HG03045 (cell line): Measurements from ENCODE around the gene TXNRD1.
"Not testable (repeated sequence)": the region's sequence is repeated elsewhere in the genome, so short reads cannot be mapped to it uniquely, and the experiment has no call there.

ENCODE experiments used
- ATAC-seq: cut with Tn5 transposase; IDR thresholded peaks from one replicate; pipeline ENCODE4 v1.9.1; 2021; ENCODE audit warnings: mild to moderate bottlenecking, moderate library complexity; ENCODE audit not compliant: unreplicated experiment

Gene TXNRD1

GRCh38 chr12:104320627-104321024, 105.0 kb downstream of the TXNRD1 start:
- ATAC-seq, result no peak

GRCh38 chr12:104321949-104322348, 106.4 kb downstream of the TXNRD1 start:
- no peak for ATAC-seq

GRCh38 chr12:104322533-104322932, 107.0 kb downstream of the TXNRD1 start:
- not testable (repeated sequence) for ATAC-seq

- no peak for ATAC-seq
Observed at GRCh38 chr12:104323899-104324298, 108.3 kb downstream of the TXNRD1 start.

DNA sequence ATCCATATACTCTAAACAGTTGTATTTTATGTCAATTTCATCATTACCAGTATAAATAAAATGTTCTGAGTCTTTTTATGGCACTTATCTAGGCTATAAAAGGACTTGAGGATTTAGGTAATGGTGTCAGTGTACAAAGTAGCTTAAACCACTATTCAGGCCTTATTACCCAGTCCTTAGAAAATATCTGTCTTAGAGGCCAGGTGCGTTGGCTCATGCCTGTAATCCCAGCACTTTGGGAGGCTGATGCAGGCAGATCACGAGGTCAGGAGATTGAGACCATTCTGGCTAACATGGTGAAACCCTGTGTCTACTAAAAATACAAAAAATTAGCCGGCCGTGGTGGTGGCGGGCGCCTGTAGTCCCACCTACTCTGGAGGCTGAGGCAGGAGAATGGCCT, 112.7 kb downstream of the TXNRD1 start:
- not testable (repeated sequence) for ATAC-seq

DNA sequence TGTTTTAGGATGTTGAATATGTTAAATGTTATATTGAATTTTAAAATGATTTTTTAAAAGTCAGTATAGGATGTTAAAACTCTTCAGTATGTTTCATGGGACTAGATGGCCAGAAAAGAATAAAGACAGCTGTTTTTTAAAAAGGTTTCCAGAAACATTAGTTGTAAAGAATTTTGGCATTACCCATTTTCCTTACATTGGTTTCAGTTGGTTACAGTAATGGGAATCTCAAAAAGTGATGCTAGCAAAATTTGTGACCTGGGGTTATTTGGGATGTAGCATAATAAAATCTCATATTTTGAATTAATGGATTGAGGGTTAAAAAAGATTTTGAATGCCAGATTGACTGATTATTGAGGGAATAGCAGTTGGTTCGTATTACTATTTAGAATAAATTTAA, 113.2 kb downstream of the TXNRD1 start:
- no peak for ATAC-seq

DNA sequence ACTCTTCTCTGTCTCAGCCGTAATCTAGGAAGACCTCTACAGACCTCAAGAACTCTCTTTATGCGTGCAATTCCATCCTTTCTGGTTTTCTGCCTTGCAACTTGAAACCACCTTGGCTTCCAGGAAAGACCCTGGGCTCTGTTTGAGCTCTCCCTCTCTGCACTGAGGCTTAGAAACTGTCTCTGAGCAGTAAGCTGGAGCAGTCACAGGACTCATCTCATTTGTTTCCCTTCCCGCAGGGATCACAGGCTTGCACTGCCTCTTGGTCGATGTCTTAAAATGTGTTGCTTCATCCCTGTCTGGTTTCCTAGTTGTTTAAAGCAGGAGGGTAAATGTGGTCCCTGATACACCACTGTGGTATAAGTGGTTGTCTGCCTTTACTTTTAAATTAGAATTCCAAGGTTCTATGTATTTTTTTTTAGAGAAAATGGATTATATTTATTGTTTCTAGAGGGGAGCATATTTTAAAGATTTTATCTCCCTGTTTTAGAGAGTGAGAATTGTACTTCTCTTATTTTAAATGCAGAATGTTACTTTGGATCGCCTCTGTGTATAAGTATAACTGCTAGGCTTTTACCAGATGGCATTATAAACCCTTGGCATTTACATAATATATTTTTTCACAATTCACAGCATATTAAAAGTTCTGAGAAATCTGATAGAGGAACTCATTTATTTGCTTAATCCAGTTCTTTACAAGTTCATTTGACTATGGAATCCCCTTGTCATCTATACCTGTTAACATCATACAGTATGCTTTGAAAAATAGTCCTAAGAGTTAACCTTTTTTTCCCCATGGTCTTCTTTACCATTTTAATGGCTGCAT, 114.3 kb downstream of the TXNRD1 start:
- ATAC-seq, result no peak

GRCh38 chr12:104331376-104331775, 115.8 kb downstream of the TXNRD1 start:
- no peak for ATAC-seq

- ATAC-seq, result not testable (repeated sequence)
Observed at GRCh38 chr12:104332273-104332672, 116.7 kb downstream of the TXNRD1 start.

- no peak for ATAC-seq
Observed at GRCh38 chr12:104333692-104334255, 118.2 kb downstream of the TXNRD1 start.

DNA sequence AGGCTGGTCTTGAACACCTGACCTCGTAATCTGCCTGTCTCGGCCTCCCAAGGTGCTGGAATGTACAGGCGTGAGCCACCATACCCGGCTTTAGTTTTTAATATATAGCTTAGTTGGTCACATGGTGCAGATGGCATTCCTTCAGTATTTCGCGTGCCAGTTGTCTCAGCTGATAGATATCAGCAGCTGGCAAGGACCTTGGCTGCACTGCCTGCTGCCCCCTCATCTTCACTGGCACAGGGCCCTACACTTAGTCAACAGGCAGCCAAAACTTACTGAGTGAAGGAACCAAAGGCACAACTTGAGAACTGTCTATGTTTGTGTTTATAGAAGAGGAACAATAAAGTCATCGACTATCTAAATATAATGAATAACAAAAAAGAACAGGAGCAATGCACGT, 119.0 kb downstream of the TXNRD1 start:
- ATAC-seq, result no peak

- ATAC-seq, result no peak
Observed at GRCh38 chr12:104336115-104336514, 120.5 kb downstream of the TXNRD1 start.

- no peak for ATAC-seq
Observed at GRCh38 chr12:104337030-104337558, 121.5 kb downstream of the TXNRD1 start.

DNA sequence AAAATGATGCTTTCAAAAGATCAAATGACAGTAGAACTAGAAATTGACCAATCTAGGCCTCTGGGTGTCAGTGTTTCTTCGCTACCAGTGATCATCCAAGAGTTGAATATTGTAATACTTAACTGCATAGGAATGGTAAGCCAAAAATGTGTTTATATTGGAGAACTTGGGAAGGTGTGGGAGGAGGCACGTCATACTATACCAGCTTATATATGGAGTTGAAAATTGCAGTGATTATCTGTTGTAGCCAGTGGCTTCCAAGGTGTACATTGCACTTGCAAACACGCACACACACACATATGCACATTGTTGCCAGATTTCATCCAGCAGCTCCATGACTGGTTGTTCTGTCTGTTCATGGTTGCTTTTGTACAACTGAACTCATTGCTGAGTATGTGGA, 124.1 kb downstream of the TXNRD1 start:
- no peak for ATAC-seq

- ATAC-seq, result no peak
Observed at GRCh38 chr12:104340177-104340576, 124.6 kb downstream of the TXNRD1 start.

- ATAC-seq, result no peak
Observed at GRCh38 chr12:104340925-104341611, 125.5 kb downstream of the TXNRD1 start.

DNA sequence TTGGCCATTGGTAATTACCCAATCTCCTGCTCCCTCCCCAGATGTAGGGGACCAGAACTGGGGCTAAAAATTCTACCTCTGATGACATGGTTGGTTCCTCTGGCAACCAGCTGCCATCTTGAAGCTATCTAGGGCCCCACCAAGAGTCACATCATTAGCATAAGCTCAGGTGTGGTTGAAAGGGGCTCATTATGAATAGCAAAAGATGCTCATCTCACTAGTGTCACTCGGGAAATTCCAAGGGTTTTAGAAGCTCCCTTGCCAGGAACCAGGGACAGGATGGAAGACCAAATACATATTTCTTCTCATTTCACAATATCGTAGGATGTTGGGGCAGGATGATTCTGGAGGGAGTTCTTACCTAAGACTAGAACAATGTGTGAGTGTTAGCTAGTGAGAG, 126.6 kb downstream of the TXNRD1 start:
- no peak for ATAC-seq

GRCh38 chr12:104342635-104343249, 127.2 kb downstream of the TXNRD1 start:
- ATAC-seq, result no peak

DNA sequence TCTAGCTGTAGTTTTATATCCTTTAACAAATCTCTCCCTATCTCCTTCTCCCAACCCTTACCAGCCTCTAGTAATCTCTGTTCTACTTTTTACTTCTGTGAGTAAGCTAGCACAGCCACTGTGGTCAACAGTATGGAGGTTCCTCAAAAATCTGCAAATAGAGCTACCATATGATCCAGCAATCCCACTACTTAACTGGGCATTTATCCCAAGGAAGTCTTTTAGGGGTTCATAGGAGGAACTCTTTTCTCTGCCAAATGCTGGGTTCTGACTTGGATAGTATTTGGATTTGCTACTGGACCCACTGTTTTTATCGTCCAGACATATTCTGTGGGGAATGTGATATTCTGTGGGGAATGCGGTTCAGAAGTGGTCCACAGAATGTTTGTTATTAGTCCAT, 129.1 kb downstream of the TXNRD1 start:
- ATAC-seq, result no peak

DNA sequence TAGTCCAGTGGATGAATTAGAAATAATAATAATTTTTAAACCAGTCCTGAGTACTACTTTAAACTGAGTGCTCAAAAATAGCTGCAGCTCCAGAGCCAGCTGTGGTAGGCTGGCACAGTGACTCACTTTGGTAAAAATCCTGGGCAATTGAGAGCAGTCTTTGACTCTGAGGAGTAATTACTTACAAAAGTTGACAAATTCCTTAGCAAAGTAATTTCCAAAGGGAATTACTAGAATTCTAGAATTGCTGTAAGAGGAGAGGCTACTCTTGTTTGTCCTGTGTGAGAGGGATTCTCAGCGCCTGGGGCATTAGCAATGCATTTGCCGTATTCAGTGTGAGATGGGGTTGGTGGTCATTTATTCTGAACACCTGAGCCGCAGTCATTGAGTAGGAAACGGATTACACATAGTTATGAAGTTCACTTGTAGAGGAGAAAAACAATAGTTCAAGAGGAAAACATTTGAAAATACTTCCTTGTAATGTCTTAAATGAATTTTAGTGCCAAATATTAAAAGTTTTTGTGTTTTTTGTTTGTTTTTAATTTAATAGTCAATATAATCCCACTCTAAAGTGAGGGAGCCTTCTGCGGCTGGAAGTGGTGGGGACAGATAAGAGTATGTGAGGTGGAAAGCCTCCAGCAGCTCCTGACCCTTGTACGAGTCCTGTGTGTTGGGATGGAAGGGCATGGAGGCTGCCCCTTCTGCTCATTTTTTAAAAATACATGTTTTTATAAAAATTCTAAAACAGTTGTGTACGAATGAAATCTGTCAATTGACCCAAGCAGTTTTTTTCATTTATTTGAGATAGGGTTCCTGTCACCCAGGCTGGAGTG, 129.9 kb downstream of the TXNRD1 start:
- ATAC-seq, result no peak
